Heart left ventricle (tissue), 16 donors: ENCODE measurements around the gene KRTAP4-5. TPM values are rescaled to one million over a fixed set of nuclear protein-coding genes. Genes with fewer than 3 reads are reported as not detected.
"Not testable (repeated sequence)": the region's sequence is repeated elsewhere in the genome, so short reads cannot be mapped to it uniquely, and the experiment has no call there.

ENCODE experiments used
- ATAC-seq, 4 donors: fragments of 200-7000 bp; cut with Tn5 transposase; one replicate each; pipeline ENCODE4 v1.9.1; 2020 to 2022; ENCODE audit warnings: moderate library complexity in 4 of 4, mild to moderate bottlenecking in 3 of 4, moderate number of reproducible peaks in 1 of 4
- DNase-seq, 5 donors: peaks; one replicate each; pipeline ENCODE4 v3.0.0-alpha.2; 2020
- H3K27ac ChIP-seq, 12 donors: fragments of 200-600 bp; sonication (generic) in 4 of 12; one replicate each; pipeline versions ENCODE4 v1.5.0 to v1.8.0; 2016 to 2022; ENCODE audit warnings: mild to moderate bottlenecking in 2 of 12
- H3K27me3 ChIP-seq, 9 donors: fragments of 200-600 bp; sonication (generic) in 2 of 9; one replicate each; pipeline versions ENCODE4 v1.5.1 to v1.8.0; 2016 to 2022; ENCODE audit warnings: mild to moderate bottlenecking in 3 of 9
- H3K36me3 ChIP-seq, 9 donors: fragments of 200-600 bp; sonication (generic) in 2 of 9; one replicate each; pipeline versions ENCODE4 v1.5.0 to v1.8.0; 2018 to 2022; ENCODE audit warnings: mild to moderate bottlenecking in 2 of 9
- H3K4me1 ChIP-seq, 12 donors: fragments of 200-600 bp; sonication (generic) in 4 of 12; one replicate each; pipeline versions ENCODE4 v1.5.0 to v1.8.0; 2016 to 2022; ENCODE audit warnings: mild to moderate bottlenecking in 3 of 12
- H3K4me3 ChIP-seq, 12 donors: fragments of 200-600 bp; sonication (generic) in 4 of 12; one replicate each; pipeline versions ENCODE4 v1.5.0 to v1.8.0; 2017 to 2022; ENCODE audit warnings: mild to moderate bottlenecking in 9 of 12, moderate library complexity in 4 of 12
- H3K9me3 ChIP-seq, 12 donors: fragments of 200-600 bp; sonication (generic) in 4 of 12; one replicate each; pipeline versions ENCODE4 v1.5.0 to v1.8.0; 2016 to 2022; ENCODE audit warnings: mild to moderate bottlenecking in 1 of 12
- POLR2A ChIP-seq, 2 donors: fragments of 450-650 bp; IDR thresholded peaks; one replicate each; pipeline ENCODE4 v1.6.1; 2017; ENCODE audit warnings: antibody characterized with exemption in 2 of 2, mild to moderate bottlenecking in 2 of 2, moderate library complexity in 2 of 2
- WGBS, 4 donors: extraction: QIAGEN DNeasy Blood & Tissue Kit in 2 of 4; methylation state at CpG; one replicate each; pipeline versions ENCODE4 v1.1.5 to v1.1.7; 2013 to 2018; 5-methylcytosine and 5-hydroxymethylcytosine counted together
- intact Hi-C, 10 donors: fragments of 100-400 bp; cut with DNase I; formaldehyde crosslinking; loops; one replicate each; pipeline versions ENCODE4 v1.11.1 to v1.14.2; 2022
- polyA plus RNA-seq, 2 donors: library from polyadenylated mRNA; stranded (reverse); fragments of 200-250 nt; gene quantifications; one replicate each; pipeline ENCODE4 v1.2.3, GENCODE V29; 2013
- total RNA-seq, 9 donors: library from RNA; depleted of rRNA in 2 of 9; stranded (reverse); fragments of >200 nt in 2 of 9; fragmentation: NEBNext Ultra II Directional in 3 of 9; extraction: Animal tissue kit (Norgen Biotek cat#: 25700) in 3 of 9; gene quantifications; one replicate each; pipeline versions ENCODE4 v1.1.0 to v1.2.4, GENCODE V29; 2016 to 2023
- TF ChIP-seq, protein P1 (sequence below), 12 donors: fragments of 200-600 bp; sonication (generic) in 4 of 12; IDR thresholded peaks; one replicate each; pipeline versions ENCODE4 v1.5.0 to v1.8.0; 2018 to 2022; ENCODE audit warnings: antibody characterized with exemption in 12 of 12, mild to moderate bottlenecking in 5 of 12
- donor health status: ischemic (EF 13 %, LVEDD 7.1; RV severe dilation, severe dysfunction).
- donor health status: healthy with polysubstance abuse.
- donor health status: DM: no; HTN: yes; CAD: no.
- donor health status: DM: no; HTN: no; CAD: no.
- donor health status: ischemic (EF 25% LVEDD 6.9; RV normal size, moderate dysfunction).
- donor health status: ischemic (EF 25% LVEDD 5.7; RV mildly dilated, moderate dysfunction).
- donor health status: healthy.
- donor health status: DM: yes; HTN: yes; CAD: no.
- donor health status: ischemic (EF 35%, LVEDD 5.7; RV mildly dilated, moderate dysfunction).
- donor health status: nonischemic (EF 11% LVEDD 7.7; RV severe dilation, severe dysfunction).
- donor health status: DM: yes; HTN: yes; CAD: no.
- donor health status: PGD.
- donor health status: ischemic (EF 29% LVEDD 5.4; RV normal size, mild dysfunction).
- donor health status: nonischemic (EF 23%, LVEDD 6.1; RV moderate dilation, normal function).

Gene KRTAP4-5
- total and polyA plus RNA-seq, 11 donors, result not detected

DNA sequence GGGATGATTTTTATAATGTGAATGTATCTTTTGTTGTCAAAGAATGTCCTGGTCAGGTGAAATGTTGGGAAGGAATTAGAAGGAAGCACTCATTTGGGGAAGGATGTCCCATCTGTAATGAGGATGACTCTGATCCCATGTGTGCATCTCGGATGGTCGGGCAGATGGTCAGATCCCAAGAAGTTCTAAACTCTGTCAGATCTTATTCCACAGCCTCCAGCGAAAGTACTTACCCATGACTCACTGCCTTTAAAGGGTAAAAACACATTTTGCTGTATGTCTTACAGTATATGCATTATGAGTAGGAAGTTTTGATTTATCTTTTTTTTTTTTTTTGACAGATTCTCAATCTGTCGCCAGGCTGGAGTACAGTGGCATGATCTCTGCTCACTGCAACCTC is 30.9 kb downstream of the KRTAP4-5 start:
- Histone ChIP-seq H3K4me1 (no peaks in the 10 kb centered on the region), H3K4me3 (no peak overlapping the region), H3K27me3 (peaks cover 0 to 18% (median 0%) of the 10 kb centered on the region in 9 donors), H3K27ac (no peak overlapping the region), H3K36me3 (no peaks in the 10 kb centered on the region), H3K9me3 (no peaks in the 10 kb centered on the region)
- 82 to 91% (median 88%) methylated on average over 4 of the region's 4 CpGs for whole genome bisulfite sequencing, 4 donors
- intact Hi-C loops, result no loop called here
- no peak for ATAC-seq
- no peak for DNase-seq
- no peak for TF ChIP-seq POLR2A (IDR thresholded peaks at IDR 0.05)
- TF ChIP-seq, protein P1, sequence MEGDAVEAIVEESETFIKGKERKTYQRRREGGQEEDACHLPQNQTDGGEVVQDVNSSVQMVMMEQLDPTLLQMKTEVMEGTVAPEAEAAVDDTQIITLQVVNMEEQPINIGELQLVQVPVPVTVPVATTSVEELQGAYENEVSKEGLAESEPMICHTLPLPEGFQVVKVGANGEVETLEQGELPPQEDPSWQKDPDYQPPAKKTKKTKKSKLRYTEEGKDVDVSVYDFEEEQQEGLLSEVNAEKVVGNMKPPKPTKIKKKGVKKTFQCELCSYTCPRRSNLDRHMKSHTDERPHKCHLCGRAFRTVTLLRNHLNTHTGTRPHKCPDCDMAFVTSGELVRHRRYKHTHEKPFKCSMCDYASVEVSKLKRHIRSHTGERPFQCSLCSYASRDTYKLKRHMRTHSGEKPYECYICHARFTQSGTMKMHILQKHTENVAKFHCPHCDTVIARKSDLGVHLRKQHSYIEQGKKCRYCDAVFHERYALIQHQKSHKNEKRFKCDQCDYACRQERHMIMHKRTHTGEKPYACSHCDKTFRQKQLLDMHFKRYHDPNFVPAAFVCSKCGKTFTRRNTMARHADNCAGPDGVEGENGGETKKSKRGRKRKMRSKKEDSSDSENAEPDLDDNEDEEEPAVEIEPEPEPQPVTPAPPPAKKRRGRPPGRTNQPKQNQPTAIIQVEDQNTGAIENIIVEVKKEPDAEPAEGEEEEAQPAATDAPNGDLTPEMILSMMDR (IDR thresholded peaks at IDR 0.05), result no peak

DNA sequence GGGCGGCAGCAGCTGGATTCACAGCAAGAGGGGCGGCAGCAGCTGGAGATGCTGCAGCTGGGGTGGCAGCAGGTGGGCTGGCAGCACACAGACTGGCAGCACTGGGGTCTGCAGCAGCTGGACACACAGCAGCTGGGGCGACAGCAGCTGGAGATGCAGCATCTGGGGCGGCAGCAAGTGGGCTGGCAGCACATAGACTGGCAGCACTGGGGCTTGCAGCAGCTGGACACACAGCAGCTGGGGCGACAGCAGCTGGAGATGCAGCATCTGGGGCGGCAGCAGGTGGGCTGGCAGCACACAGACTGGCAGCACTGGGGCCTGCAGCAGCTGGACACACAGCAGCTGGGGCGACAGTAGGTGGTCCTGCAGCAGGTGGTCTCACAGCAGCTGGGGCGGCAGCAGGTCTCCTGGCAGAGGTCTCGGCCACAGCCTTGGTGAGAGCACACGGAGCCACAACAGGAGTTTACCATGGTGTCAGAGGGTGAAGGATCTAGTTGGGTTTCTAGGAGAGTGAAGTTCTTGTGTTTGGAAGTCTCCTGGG is 31.7 kb downstream of the KRTAP4-5 start, which contains the start of gene KRTAP4-11:
Gene KRTAP4-11, minus strand, starts transcription at position 528 of the 541 bp plus-strand sequence. Its CDS starts 58 bp downstream, at position 470.
- DNase-seq, H3K27ac ChIP-seq, H3K36me3 ChIP-seq, H3K9me3 ChIP-seq, ATAC-seq, H3K4me3 ChIP-seq, H3K4me1 ChIP-seq, intact Hi-C loops: not testable (repeated sequence)
- H3K27me3 ChIP-seq, result peaks cover 0 to 18% (median 0%) of the 10 kb centered on the region in 9 donors
- WGBS, 4 donors, result 62 to 78% (median 75%) methylated on average over 5 to 10 of the region's 10 CpGs

DNA sequence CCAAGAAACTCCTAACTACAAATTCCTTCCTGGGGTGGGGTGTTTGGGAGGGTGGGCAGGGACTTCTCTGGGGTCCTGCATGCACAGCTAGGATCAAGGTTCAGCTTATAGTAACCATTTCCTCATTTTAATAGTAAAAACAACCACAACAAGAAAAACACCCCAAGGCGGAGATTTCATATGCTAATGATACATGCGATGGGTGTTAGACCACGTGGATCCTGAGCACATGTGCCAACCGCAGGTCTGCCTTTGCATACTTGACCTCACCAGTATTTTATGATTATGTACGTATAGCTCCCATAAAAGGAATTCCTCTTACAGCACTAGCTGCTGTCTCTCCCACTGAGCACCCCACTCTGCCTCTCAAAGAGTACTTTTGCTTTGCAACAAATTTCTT is 33.3 kb downstream of the KRTAP4-5 start:
- no peak for TF ChIP-seq POLR2A (IDR thresholded peaks at IDR 0.05)
- Histone ChIP-seq H3K27ac (no peak overlapping the region), H3K27me3 (peaks cover 0 to 18% (median 0%) of the 10 kb centered on the region in 9 donors), H3K4me3 (no peak overlapping the region), H3K9me3 (no peaks in the 10 kb centered on the region), H3K36me3 (no peaks in the 10 kb centered on the region), H3K4me1 (no peaks in the 10 kb centered on the region)
- WGBS, 4 donors, result 65 to 76% (median 72%) methylated on average over 5 of the region's 5 CpGs
- DNase-seq (no peak), ATAC-seq (no peak)
- intact Hi-C loops, result no loop called here

DNA sequence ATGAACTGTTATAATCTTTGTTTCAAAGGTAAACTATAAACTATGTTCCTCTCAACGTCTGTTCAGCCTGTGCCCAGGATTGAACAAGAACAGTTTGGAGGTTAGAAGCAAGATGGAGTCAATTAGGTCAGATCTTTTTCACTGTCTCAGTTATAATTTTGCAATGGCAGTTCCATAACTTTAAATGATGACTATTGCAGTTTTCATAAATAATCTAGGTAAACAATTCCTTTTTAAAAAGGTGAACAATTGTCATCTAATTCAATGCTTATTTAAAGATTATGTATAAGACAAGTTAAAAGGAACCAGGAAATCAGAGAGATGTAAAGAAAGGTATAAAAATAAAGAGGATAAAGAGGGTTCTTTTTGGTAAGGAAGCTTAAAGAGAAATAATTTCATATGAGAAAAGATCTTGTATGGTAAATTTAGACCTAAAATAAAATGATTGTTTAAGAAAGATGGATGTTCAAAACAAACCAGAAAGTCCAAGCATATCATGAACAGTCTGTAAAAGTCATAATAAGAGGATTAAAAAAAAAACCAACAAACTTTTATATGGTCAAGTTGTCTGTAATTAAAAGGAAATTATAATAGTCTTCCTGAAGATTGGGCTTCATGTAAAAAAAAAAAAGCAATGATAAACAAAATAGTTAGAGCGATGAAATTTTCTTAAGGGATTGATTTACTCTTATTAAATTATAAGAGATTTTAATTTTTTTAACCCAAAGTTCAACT is 38.3 kb downstream of the KRTAP4-5 start:
- Histone ChIP-seq H3K27ac (no peak overlapping the region), H3K4me1 (no peaks in the 10 kb centered on the region), H3K9me3 (no peaks in the 10 kb centered on the region), H3K4me3 (no peak overlapping the region), H3K27me3 (peaks cover 0 to 14% (median 0%) of the 10 kb centered on the region in 9 donors), H3K36me3 (no peaks in the 10 kb centered on the region)
- DNase-seq, result no peak
- no peak for ATAC-seq
- TF ChIP-seq, protein P1 (IDR thresholded peaks at IDR 0.05), result no peak
- no peak for TF ChIP-seq POLR2A (IDR thresholded peaks at IDR 0.05)
- intact Hi-C loops, result no loop called here
- 66 to 74% (median 69%) methylated on average over 2 of the region's 2 CpGs for WGBS, 4 donors

DNA sequence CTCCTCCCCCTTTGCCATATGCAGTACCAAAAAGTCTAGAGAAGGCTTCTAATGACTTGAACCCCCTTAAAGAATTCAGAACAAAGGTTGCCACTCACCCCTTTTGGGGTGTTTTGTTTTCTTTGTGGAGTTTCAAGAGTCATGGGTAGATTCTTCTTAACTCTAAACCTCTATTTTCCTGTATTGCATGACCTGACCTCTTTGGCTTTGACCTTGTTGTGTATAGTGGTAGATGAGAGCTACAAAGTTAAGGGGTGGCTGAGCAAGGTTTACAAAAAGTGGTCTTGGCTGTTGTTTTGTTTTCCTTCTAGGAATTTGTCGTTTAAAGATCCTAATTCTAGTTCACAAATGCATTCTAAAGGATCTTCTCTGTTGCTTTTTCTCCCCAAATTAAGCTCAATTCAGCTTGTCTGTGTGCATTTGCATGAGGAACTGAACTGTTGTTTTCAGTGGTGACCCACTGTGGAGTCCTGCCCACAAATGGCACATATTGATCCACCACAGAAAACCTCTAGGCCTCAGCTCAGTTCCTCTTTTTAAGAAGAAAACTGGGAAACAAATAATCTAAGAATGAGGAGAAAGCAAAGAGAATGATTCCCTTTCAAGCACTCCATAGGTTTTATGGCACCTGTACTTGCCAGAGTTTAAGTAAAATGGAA is 40.8 kb downstream of the KRTAP4-5 start:
- H3K36me3 ChIP-seq, H3K4me1 ChIP-seq, DNase-seq, H3K9me3 ChIP-seq, intact Hi-C loops, H3K4me3 ChIP-seq, H3K27ac ChIP-seq, ATAC-seq: not testable (repeated sequence)
- 0 to 37% (median 16%) methylated on average over 1 of the region's 1 CpG for WGBS, 4 donors
- H3K27me3 ChIP-seq, result peaks cover 0 to 19% (median 0%) of the 10 kb centered on the region in 9 donors
